HepG2 (cell line): ENCODE measurements around the gene UBE2G2. TPM values are rescaled to one million over a fixed set of nuclear protein-coding genes. Genes with fewer than 3 reads are reported as not detected.

ENCODE experiments used
- ATAC-seq: fragments of 200-7000 bp; cut with Tn5 transposase; 3 replicates; pipeline ENCODE4 v1.9.1; 2020; ENCODE audit warnings: mild to moderate bottlenecking, moderate library complexity
- BruUV-seq: library from RNA; stranded (reverse); fragments of 400-500 nt; replicated peaks from 2 replicates; lab custom pipeline; 2021; lab: Mats Ljungman, UMichigan
- CTCF ChIA-PET: fragments of 300-600 bp; formaldehyde crosslinking; extraction: SDS; loops from one replicate; lab custom pipeline; 2021; ENCODE audit warnings: low total read pairs, inconsistent platforms, low intra/inter-chr PET ratio; lab: Yijun Ruan, JAX
- POLR2A ChIA-PET: fragments of 350-600 bp; sonication (Branson Sonifier 250); formaldehyde crosslinking; loops from one replicate; lab custom pipeline; 2020; ENCODE audit warnings: antibody characterized with exemption, inconsistent platforms; lab: Yijun Ruan, JAX
- DNase-seq: peaks from one replicate; pipeline ENCODE4 v3.0.0-alpha.2; 2015; ENCODE audit warnings: low spot score
- FAIRE-seq: peaks from 3 replicates; lab custom pipeline; 2011; peaks lifted over from hg19 to GRCh38; lab: Jason Lieb, UNC
- H2AFZ ChIP-seq: one replicate; pipeline ENCODE4 v1.6.1; 2011; ENCODE audit warnings: low read length, inconsistent platforms
- H3K27ac ChIP-seq: fragments of 300-600 bp; 3 replicates; pipeline ENCODE4 v1.8.0; 2011; ENCODE audit warnings: mixed run types, mild to moderate bottlenecking, mixed read lengths, low read length, inconsistent platforms; ENCODE audit not compliant: insufficient read depth; ENCODE audit errors: extremely low read length
- H3K27me3 ChIP-seq, 2 experiments: fragments of 200-600 bp in 1 of 2; 2 replicates in 1 of 2; 3 replicates in 1 of 2; pipeline versions ENCODE4 v1.6.0 to v1.8.0; 2011; ENCODE audit warnings: low read length in 2 of 2, mild to moderate bottlenecking in 2 of 2, moderate library complexity in 2 of 2, inconsistent platforms in 1 of 2; ENCODE audit not compliant: insufficient read depth in 2 of 2, control insufficient read depth in 1 of 2
- H3K36me3 ChIP-seq, 2 experiments: fragments of 200-600 bp in 1 of 2; replicated peaks in 1 of 2; 2 replicates in 1 of 2; 3 replicates in 1 of 2; pipeline versions ENCODE4 v1.5.1 to v1.8.0; 2011; ENCODE audit warnings: low read length in 2 of 2, inconsistent platforms in 1 of 2; ENCODE audit not compliant: insufficient read depth in 2 of 2, control insufficient read depth in 1 of 2
- H3K4me1 ChIP-seq: 2 replicates; pipeline ENCODE4 v1.5.1; 2012; ENCODE audit warnings: low read length, inconsistent platforms; ENCODE audit not compliant: insufficient read depth
- H3K4me2 ChIP-seq: 2 replicates; pipeline ENCODE4 v1.6.0; 2011; ENCODE audit warnings: low read depth, low read length, inconsistent platforms
- H3K4me3 ChIP-seq, 3 experiments: fragments of 200-600 bp in 1 of 3; sonication (generic), shearing (Covaris generic) in 1 of 3; replicated peaks in 1 of 3; 2 replicates each; pipeline ENCODE4 v1.5.1; 2011 to 2016; ENCODE audit warnings: low read length in 3 of 3, inconsistent platforms in 2 of 3, low read depth in 2 of 3, mild to moderate bottlenecking in 2 of 3, control low read depth in 1 of 3, mixed read lengths in 1 of 3; ENCODE audit not compliant: insufficient read depth in 1 of 3
- H3K79me2 ChIP-seq: one replicate; pipeline ENCODE4 v1.6.1; 2011; ENCODE audit warnings: low read length, inconsistent platforms; ENCODE audit not compliant: insufficient read depth
- H3K9ac ChIP-seq: 2 replicates; pipeline ENCODE4 v1.6.0; 2011; ENCODE audit warnings: mild to moderate bottlenecking, low read depth, low read length, inconsistent platforms; ENCODE audit not compliant: insufficient read depth
- H3K9me3 ChIP-seq: 2 replicates; pipeline ENCODE4 v1.5.1; 2012; ENCODE audit warnings: mild to moderate bottlenecking, low read length
- H4K20me1 ChIP-seq: 2 replicates; pipeline ENCODE4 v1.6.0; 2011; ENCODE audit warnings: inconsistent platforms, mild to moderate bottlenecking, low read length, moderate library complexity; ENCODE audit not compliant: insufficient read depth
- CTCF ChIP-seq: sonication (generic); formaldehyde crosslinking; IDR thresholded peaks from 2 replicates; pipeline ENCODE4 v1.5.0; 2020; ENCODE audit warnings: mild to moderate bottlenecking, missing genetic modification reagents, moderate library complexity
- KLF9 ChIP-seq: IDR thresholded peaks from 2 replicates; pipeline ENCODE4 v1.6.1; 2016; ENCODE audit warnings: low read depth
- SMAD1 ChIP-seq: sonication (generic); formaldehyde crosslinking; IDR thresholded peaks from 2 replicates; pipeline ENCODE4 v1.4.0; 2020; ENCODE audit warnings: missing genetic modification reagents, low read depth, mild to moderate bottlenecking, borderline replicate concordance
- SP5 ChIP-seq: IDR thresholded peaks from 2 replicates; pipeline ENCODE4 v1.6.1; 2016; ENCODE audit warnings: low read depth, borderline replicate concordance
- SSRP1 ChIP-seq: IDR thresholded peaks from 2 replicates; pipeline ENCODE4 v1.6.1; 2016; ENCODE audit warnings: control low read depth
- ZKSCAN1 ChIP-seq: fragments of 150-350 bp; IDR thresholded peaks from 2 replicates; pipeline ENCODE4 v1.6.1; 2014; ENCODE audit warnings: low read length
- ZNF207 ChIP-seq: fragments of 450-650 bp; IDR thresholded peaks from 2 replicates; pipeline ENCODE4 v1.6.1; 2016; ENCODE audit warnings: antibody characterized with exemption, borderline replicate concordance
- ZNF639 ChIP-seq: conservative IDR thresholded peaks from 2 replicates; pipeline ENCODE4 v1.6.1; 2018; ENCODE audit warnings: missing genetic modification reagents
- ZNF784 ChIP-seq: sonication (generic); formaldehyde crosslinking; IDR thresholded peaks from 2 replicates; pipeline ENCODE4 v1.5.1; 2020; ENCODE audit warnings: missing genetic modification reagents, mild to moderate bottlenecking, borderline replicate concordance
- WGBS: methylation state at CpG from one replicate; pipeline ENCODE4 v1.1.6; 2017; ENCODE audit warnings: low lambda C conversion rate; 5-methylcytosine and 5-hydroxymethylcytosine counted together
- in situ Hi-C: cut with HindIII; loops from 2 replicates; pipeline ENCODE4 v1.10.0; 2017; ENCODE audit warnings: low pct_unique_long_range_greater_than_20kb; ENCODE audit not compliant: extremely low pct_ligation_motif_present
- intact Hi-C: fragments of 100-400 bp; cut with micrococcal nuclease; formaldehyde crosslinking; loops from one replicate; pipeline ENCODE4 v1.10.0; 2022; ENCODE audit not compliant: unreplicated experiment
- polyA plus RNA-seq, 8 experiments: library from polyadenylated mRNA; depleted of rRNA in 3 of 8; stranded (reverse) in 7 of 8; unstranded in 1 of 8; fragments of >200 nt; fragmentation: Illumina TruSeq in 4 of 8; extraction: Trizol in 4 of 8; gene quantifications; 2 replicates each; pipeline versions ENCODE4 v1.2.1 to v1.2.3, GENCODE V29; 2011 to 2016; ENCODE audit warnings: low read depth in 4 of 8, missing spikeins in 1 of 8, mixed read lengths in 1 of 8; ENCODE audit not compliant: insufficient read depth in 1 of 8
- total RNA-seq, 5 experiments: library from RNA; depleted of rRNA; stranded (reverse); fragments of >200 nt; fragmentation: Illumina TruSeq; extraction: Trizol; gene quantifications; 2 replicates each; pipeline ENCODE4 v1.2.3, GENCODE V29; 2016; ENCODE audit warnings: low read depth in 1 of 5

UBE2G2 gene
- total and polyA plus RNA-seq, 2 of the 13 experiments (the other 11 are each of a cell fraction or from before 2014, with no cell fraction given) = 55.4 to 92.0 TPM

DNA sequence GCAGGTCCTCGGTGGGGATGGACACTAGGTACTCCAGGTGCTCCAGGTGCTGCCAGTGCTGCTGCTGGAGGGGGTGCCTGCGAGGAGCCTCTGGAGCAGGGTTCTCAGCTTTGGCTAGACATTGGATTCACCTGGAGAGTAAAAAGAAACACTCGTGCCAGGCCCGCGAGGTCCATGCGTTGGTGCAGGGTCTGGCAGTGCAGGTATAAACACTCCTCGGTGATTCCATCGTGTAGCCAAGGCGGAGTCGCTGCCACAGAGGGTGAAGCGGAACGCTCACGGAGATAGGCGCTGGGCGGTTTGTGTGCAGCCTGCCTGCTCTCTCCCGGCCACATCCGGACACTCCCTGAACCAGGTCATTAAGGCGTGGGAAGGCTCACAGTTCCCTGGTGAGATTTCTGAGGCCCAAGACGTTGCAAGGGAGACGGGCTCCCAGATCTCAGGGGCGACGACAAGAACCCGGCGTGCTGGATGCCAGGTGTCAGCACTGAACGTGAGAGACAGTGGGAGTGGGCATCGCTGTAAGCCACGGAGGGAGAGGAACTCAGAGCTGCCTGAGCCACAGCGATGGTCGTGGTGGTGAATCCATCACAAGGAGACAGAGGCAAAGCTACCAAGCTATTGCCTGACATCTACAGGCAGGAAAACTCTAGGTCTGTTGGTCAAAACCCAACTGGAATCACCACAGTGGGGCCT lies 33.5 kb upstream of the UBE2G2 start:
- CTCF ChIA-PET = no interaction called here
- TF ChIP-seq SP5 (CRISPR knock-in tag) (no peak), CTCF (CRISPR knock-in tag) (peak; percentile 46), SMAD1 (CRISPR knock-in tag) (no peak), ZNF207 (no peak), ZNF784 (CRISPR knock-in tag) (no peak), SSRP1 (CRISPR knock-in tag) (no peak), ZNF639 (CRISPR knock-in tag) (no peak), KLF9 (CRISPR knock-in tag) (no peak), ZKSCAN1 (no peak)
- POLR2A ChIA-PET = no interaction called here
- Histone ChIP-seq H3K4me2 (no peak overlapping the region), H3K9ac (no peak overlapping the region), H3K27me3 (peaks cover 4 to 24% of the 10 kb centered on the region in 2 experiments; a peak in 4 of 5 replicates), H3K4me3 (no peak overlapping the region), H2AFZ (no peak overlapping the region), H4K20me1 (no peaks in the 10 kb centered on the region), H3K4me1 (peaks cover 40% of the 10 kb centered on the region), H3K27ac (no peak overlapping the region), H3K79me2 (no peaks in the 10 kb centered on the region), H3K36me3 (no peaks in the 10 kb centered on the region), H3K9me3 (no peaks in the 10 kb centered on the region)
- no TSS peak for BruUV-seq
- DNase-seq = no peak
- WGBS = 57% methylated on average over 19 of the region's 29 CpGs
- intact Hi-C loops = no loop called here
- no peak for FAIRE-seq
- in situ Hi-C loops = no loop called here
- no peak for ATAC-seq
